GM18951 (cell line): ENCODE data around the gene MTHFD2.

Source experiments
- POLR2A ChIP-seq: IDR thresholded peaks from 4 replicates; pipeline ENCODE4 v1.6.1; 2011; ENCODE audit warnings: mild to moderate bottlenecking; ENCODE audit not compliant: insufficient read length, insufficient read depth; ENCODE audit errors: extremely low read depth
- in situ Hi-C: fragments of 300-500 bp; cut with MboI; formaldehyde crosslinking; loops from one replicate; pipeline ENCODE4 v1.12.0; 2022; ENCODE audit warnings: low sequenced_read_pairs, mixed read lengths, inconsistent platforms; ENCODE audit not compliant: unreplicated experiment

The MTHFD2 gene

GRCh38 chr2:74198461-74199274 lies at the start of gene MTHFD2:
Gene MTHFD2, plus strand, starts transcription at chr2:74198615. Its CDS starts 27 bp downstream, at chr2:74198642.
- peak; percentile 99 for TF ChIP-seq POLR2A
- in situ Hi-C loops, result no loop called here

- no peak for TF ChIP-seq POLR2A
- in situ Hi-C loops, result no loop called here
These were observed 49.2 kb upstream of the MTHFD2 start for GRCh38 chr2:74149247-74149525.

GRCh38 chr2:74149570-74150319 lies 48.7 kb upstream of the MTHFD2 start:
- in situ Hi-C loops, result loop anchor here (5.0 kb wide), 1 partner anchor 322 kb away; the partner anchor contains the start of gene STAMBP
- TF ChIP-seq POLR2A, result no peak

GRCh38 chr2:74152954-74153353 lies 45.5 kb upstream of the MTHFD2 start:
- in situ Hi-C loops, result loop anchor here (5.0 kb wide), 1 partner anchor 326 kb away; the partner anchor contains the start of gene STAMBP

GRCh38 chr2:74155830-74156229 lies 42.6 kb upstream of the MTHFD2 start:
- no peak for TF ChIP-seq POLR2A

More at GRCh38 chr2:74152954-74153353, 45.5 kb upstream of the MTHFD2 start:
- TF ChIP-seq POLR2A, result no peak

GRCh38 chr2:74162951-74163350 lies 35.5 kb upstream of the MTHFD2 start:
- in situ Hi-C loops, result no loop called here

More at GRCh38 chr2:74155830-74156229, 42.6 kb upstream of the MTHFD2 start:
- in situ Hi-C loops, result no loop called here

GRCh38 chr2:74164761-74165160 lies 33.7 kb upstream of the MTHFD2 start:
- in situ Hi-C loops, result no loop called here
- TF ChIP-seq POLR2A, result no peak

More at GRCh38 chr2:74162951-74163350, 35.5 kb upstream of the MTHFD2 start:
- no peak for TF ChIP-seq POLR2A

- no peak for TF ChIP-seq POLR2A
- in situ Hi-C loops, result no loop called here
These were observed 29.7 kb upstream of the MTHFD2 start for GRCh38 chr2:74168739-74169138.

- TF ChIP-seq POLR2A, result no peak
- in situ Hi-C loops, result no loop called here
These were observed 23.5 kb upstream of the MTHFD2 start for GRCh38 chr2:74174909-74175308.

- no peak for TF ChIP-seq POLR2A
- in situ Hi-C loops, result no loop called here
These were observed 20.7 kb upstream of the MTHFD2 start for GRCh38 chr2:74177696-74178095.

- TF ChIP-seq POLR2A, result peak; percentile 95
- in situ Hi-C loops, result no loop called here
These were observed 20.0 kb upstream of the MTHFD2 start, which contains the start of gene MOB1A for GRCh38 chr2:74178211-74179062. Gene MOB1A, minus strand, starts transcription at chr2:74178879. Its CDS starts 205 bp downstream, at chr2:74178674.

GRCh38 chr2:74179063-74179865 lies 19.2 kb upstream of the MTHFD2 start:
- in situ Hi-C loops, result no loop called here
- TF ChIP-seq POLR2A, result no peak

GRCh38 chr2:74181739-74182138 lies 16.7 kb upstream of the MTHFD2 start:
- in situ Hi-C loops, result no loop called here
- TF ChIP-seq POLR2A, result no peak
